GM23338 (cell line): Measurements from ENCODE around the gene EYA2. TPM values are rescaled to one million over a fixed set of nuclear protein-coding genes. Genes with fewer than 3 reads are reported as not detected.

Experiments
- ATAC-seq: fragments of 200-7000 bp; cut with Tn5 transposase; 3 replicates; pipeline ENCODE4 v1.9.1; 2020
- DNase-seq: peaks from one replicate; pipeline ENCODE4 v3.0.0-alpha.2; 2015; ENCODE audit warnings: low spot score
- H2AFZ ChIP-seq: fragments of 200-600 bp; sonication (generic); 2 replicates; pipeline ENCODE4 v1.8.0; 2016; ENCODE audit warnings: antibody characterized with exemption, mild to moderate bottlenecking, moderate library complexity
- H3F3A ChIP-seq: fragments of 200-600 bp; sonication (generic); replicated peaks from 2 replicates; pipeline ENCODE4 v1.8.0; 2017; ENCODE audit warnings: antibody characterized with exemption, mixed run types, low read depth
- H3K27ac ChIP-seq: fragments of 200-600 bp; sonication (generic); 2 replicates; pipeline ENCODE4 v1.6.1; 2016; ENCODE audit warnings: low read depth
- H3K27me3 ChIP-seq: fragments of 200-600 bp; sonication (generic); 2 replicates; pipeline ENCODE4 v1.8.0; 2016; ENCODE audit warnings: mild to moderate bottlenecking, mixed run types, moderate library complexity; ENCODE audit not compliant: insufficient read depth
- H3K36me3 ChIP-seq: fragments of 200-600 bp; sonication (generic); 2 replicates; pipeline ENCODE4 v1.8.0; 2016; ENCODE audit warnings: mild to moderate bottlenecking; ENCODE audit not compliant: insufficient read depth
- H3K4me1 ChIP-seq: fragments of 200-600 bp; sonication (generic); 2 replicates; pipeline ENCODE4 v1.8.0; 2016; ENCODE audit warnings: mild to moderate bottlenecking, moderate library complexity; ENCODE audit not compliant: insufficient read depth
- H3K4me2 ChIP-seq: fragments of 200-600 bp; sonication (generic); 2 replicates; pipeline ENCODE4 v1.7.1; 2017; ENCODE audit warnings: mixed run types
- H3K4me3 ChIP-seq: fragments of 200-600 bp; sonication (generic); 2 replicates; pipeline ENCODE4 v1.6.1; 2016; ENCODE audit warnings: mixed run types
- H3K79me2 ChIP-seq: fragments of 200-600 bp; sonication (generic); replicated peaks from 2 replicates; pipeline ENCODE4 v1.8.0; 2017; ENCODE audit warnings: mild to moderate bottlenecking; ENCODE audit not compliant: insufficient read depth
- H3K9me2 ChIP-seq: fragments of 200-600 bp; sonication (generic); 2 replicates; pipeline ENCODE4 v1.8.0; 2017; ENCODE audit not compliant: insufficient read depth
- H4K20me1 ChIP-seq: fragments of 200-600 bp; sonication (generic); replicated peaks from 2 replicates; pipeline ENCODE4 v1.8.0; 2017; ENCODE audit warnings: mild to moderate bottlenecking; ENCODE audit not compliant: insufficient read depth
- H3K27ac Mint-ChIP-seq: 2 replicates; pipeline ENCODE4 v1.8.0; 2020; ENCODE audit warnings: inconsistent platforms, mild to moderate bottlenecking, moderate library complexity, mixed read lengths
- H3K27me3 Mint-ChIP-seq: 3 replicates; pipeline ENCODE4 v1.8.0; 2022; ENCODE audit warnings: low read depth, mild to moderate bottlenecking, moderate library complexity, mixed read lengths, inconsistent platforms; ENCODE audit not compliant: insufficient read depth, poor library complexity
- H3K36me3 Mint-ChIP-seq: 3 replicates; pipeline ENCODE4 v1.8.0; 2021; ENCODE audit warnings: low read depth, mild to moderate bottlenecking, inconsistent platforms, moderate library complexity, mixed read lengths
- H3K4me1 Mint-ChIP-seq: 3 replicates; pipeline ENCODE4 v1.8.0; 2020; ENCODE audit warnings: mild to moderate bottlenecking, inconsistent platforms, mixed read lengths
- H3K4me3 Mint-ChIP-seq: 3 replicates; pipeline ENCODE4 v1.8.0; 2021; ENCODE audit warnings: moderate library complexity, mild to moderate bottlenecking, inconsistent platforms, mixed read lengths
- H3K9me3 Mint-ChIP-seq: 3 replicates; pipeline ENCODE4 v1.8.0; 2020; ENCODE audit warnings: moderate library complexity, mild to moderate bottlenecking, inconsistent platforms, mixed read lengths
- EZH2 ChIP-seq: fragments of 200-600 bp; sonication (generic); IDR thresholded peaks from one replicate; pipeline ENCODE4 v1.8.0; 2017; ENCODE audit warnings: antibody characterized with exemption, mild to moderate bottlenecking, low read depth; ENCODE audit not compliant: unreplicated experiment
- JUNB ChIP-seq: IDR thresholded peaks from one replicate; pipeline ENCODE4 v1.6.1; 2016; ENCODE audit warnings: antibody characterized with exemption; ENCODE audit not compliant: unreplicated experiment
- NANOG ChIP-seq: IDR thresholded peaks from 2 replicates; pipeline ENCODE4 v1.6.1; 2016; ENCODE audit warnings: antibody characterized with exemption, borderline replicate concordance
- ZNF114 ChIP-seq: fragments of 250-450 bp; sonication (Bioruptor Pico); IDR thresholded peaks from 2 replicates; pipeline ENCODE4 v1.5.0; 2020; ENCODE audit warnings: mild to moderate bottlenecking, moderate library complexity
- ZNF331 ChIP-seq: fragments of 250-450 bp; sonication (Bioruptor Pico); IDR thresholded peaks from 2 replicates; pipeline ENCODE4 v1.5.0; 2020; ENCODE audit warnings: low read depth, mild to moderate bottlenecking, moderate library complexity
- polyA plus RNA-seq: library from polyadenylated mRNA; unstranded; fragments of >200 nt; fragmentation: Nextera tagmentation; extraction: Ambion mirVana; gene quantifications from 2 replicates; pipeline ENCODE4 v1.2.1, GENCODE V29; 2016
- total RNA-seq: library from RNA; depleted of rRNA; stranded (reverse); fragments of >200 nt; shearing (Covaris generic); gene quantifications from 2 replicates; pipeline ENCODE4 v1.2.3, GENCODE V29; 2014
- TF ChIP-seq, protein P1 (sequence below): IDR thresholded peaks from 2 replicates; pipeline ENCODE4 v1.6.1; 2016; ENCODE audit warnings: antibody characterized with exemption
- TF ChIP-seq, protein P2 (sequence below), 2 experiments: fragments of 200-600 bp in 1 of 2; sonication (generic) in 1 of 2; conservative IDR thresholded peaks; 2 replicates each; pipeline versions ENCODE4 v1.5.1 to v1.6.1; 2016 to 2017; ENCODE audit warnings: antibody characterized with exemption in 2 of 2, low read depth in 2 of 2, mild to moderate bottlenecking in 2 of 2, moderate library complexity in 1 of 2
- TF ChIP-seq, protein P3 (sequence below): fragments of 250-450 bp; sonication (Bioruptor Pico); IDR thresholded peaks from 2 replicates; pipeline ENCODE4 v1.5.0; 2020; ENCODE audit warnings: mild to moderate bottlenecking, moderate library complexity
- TF ChIP-seq, protein P4 (sequence below): IDR thresholded peaks from one replicate; pipeline ENCODE4 v1.6.1; 2018; ENCODE audit warnings: antibody characterized with exemption; ENCODE audit not compliant: unreplicated experiment

Gene EYA2
- total and polyA plus RNA-seq, 2 experiments from 2014 or later, result 0.50 to 0.56 TPM

DNA sequence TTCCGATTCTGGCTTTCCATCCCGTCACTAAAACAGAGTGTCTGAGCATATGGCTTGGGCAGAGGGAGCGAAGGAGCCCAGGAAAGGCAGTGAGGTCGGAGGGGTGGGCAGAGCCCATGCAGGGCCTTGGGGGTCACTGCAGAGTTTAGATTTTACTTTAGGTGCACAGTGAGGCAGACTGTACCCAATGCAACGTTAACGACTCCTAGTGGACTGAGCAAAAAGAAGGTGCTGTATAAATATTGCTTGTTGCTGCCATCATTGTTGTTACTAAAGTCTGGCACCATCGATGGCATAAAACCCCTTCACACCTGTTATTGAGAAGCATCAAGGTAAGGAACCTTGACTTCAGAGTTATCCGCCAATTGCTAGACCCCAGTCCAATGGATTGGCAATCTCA, 119.0 kb downstream of the EYA2 start:
- H3K4me3 Mint-ChIP-seq, result no peak overlapping the region
- no peaks in the 10 kb centered on the region for H3K27me3 Mint-ChIP-seq
- no peaks in the 10 kb centered on the region for H3F3A ChIP-seq
- no peaks in the 10 kb centered on the region for H3K27me3 ChIP-seq
- ATAC-seq (no peak), DNase-seq (no peak)
- no peak overlapping the region for H3K27ac Mint-ChIP-seq
- H3K4me2 ChIP-seq, result no peak overlapping the region
- H3K79me2 ChIP-seq, result no peaks in the 10 kb centered on the region
- no peak overlapping the region for H3K27ac ChIP-seq
- no peaks in the 10 kb centered on the region for H3K4me1 ChIP-seq
- no peaks in the 10 kb centered on the region for H3K36me3 ChIP-seq
- no peaks in the 10 kb centered on the region for H3K9me3 Mint-ChIP-seq
- no peaks in the 10 kb centered on the region for H3K9me2 ChIP-seq
- H3K36me3 Mint-ChIP-seq, result no peaks in the 10 kb centered on the region
- TF ChIP-seq, protein P1, sequence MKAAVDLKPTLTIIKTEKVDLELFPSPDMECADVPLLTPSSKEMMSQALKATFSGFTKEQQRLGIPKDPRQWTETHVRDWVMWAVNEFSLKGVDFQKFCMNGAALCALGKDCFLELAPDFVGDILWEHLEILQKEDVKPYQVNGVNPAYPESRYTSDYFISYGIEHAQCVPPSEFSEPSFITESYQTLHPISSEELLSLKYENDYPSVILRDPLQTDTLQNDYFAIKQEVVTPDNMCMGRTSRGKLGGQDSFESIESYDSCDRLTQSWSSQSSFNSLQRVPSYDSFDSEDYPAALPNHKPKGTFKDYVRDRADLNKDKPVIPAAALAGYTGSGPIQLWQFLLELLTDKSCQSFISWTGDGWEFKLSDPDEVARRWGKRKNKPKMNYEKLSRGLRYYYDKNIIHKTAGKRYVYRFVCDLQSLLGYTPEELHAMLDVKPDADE, result no peak
- TF ChIP-seq, protein P2, sequence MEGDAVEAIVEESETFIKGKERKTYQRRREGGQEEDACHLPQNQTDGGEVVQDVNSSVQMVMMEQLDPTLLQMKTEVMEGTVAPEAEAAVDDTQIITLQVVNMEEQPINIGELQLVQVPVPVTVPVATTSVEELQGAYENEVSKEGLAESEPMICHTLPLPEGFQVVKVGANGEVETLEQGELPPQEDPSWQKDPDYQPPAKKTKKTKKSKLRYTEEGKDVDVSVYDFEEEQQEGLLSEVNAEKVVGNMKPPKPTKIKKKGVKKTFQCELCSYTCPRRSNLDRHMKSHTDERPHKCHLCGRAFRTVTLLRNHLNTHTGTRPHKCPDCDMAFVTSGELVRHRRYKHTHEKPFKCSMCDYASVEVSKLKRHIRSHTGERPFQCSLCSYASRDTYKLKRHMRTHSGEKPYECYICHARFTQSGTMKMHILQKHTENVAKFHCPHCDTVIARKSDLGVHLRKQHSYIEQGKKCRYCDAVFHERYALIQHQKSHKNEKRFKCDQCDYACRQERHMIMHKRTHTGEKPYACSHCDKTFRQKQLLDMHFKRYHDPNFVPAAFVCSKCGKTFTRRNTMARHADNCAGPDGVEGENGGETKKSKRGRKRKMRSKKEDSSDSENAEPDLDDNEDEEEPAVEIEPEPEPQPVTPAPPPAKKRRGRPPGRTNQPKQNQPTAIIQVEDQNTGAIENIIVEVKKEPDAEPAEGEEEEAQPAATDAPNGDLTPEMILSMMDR (conservative IDR thresholded peaks at IDR 0.05; ENCODE audit: low read depth in 2 of 2), result peak in 1 of 2 experiments; percentile 28; a peak in 2 of 4 replicates
- TF ChIP-seq JUNB, result no peak
- no peaks in the 10 kb centered on the region for H4K20me1 ChIP-seq
- H2AFZ ChIP-seq, result no peak overlapping the region
- H3K4me3 ChIP-seq, result no peak overlapping the region
- no peaks in the 10 kb centered on the region for H3K4me1 Mint-ChIP-seq

DNA sequence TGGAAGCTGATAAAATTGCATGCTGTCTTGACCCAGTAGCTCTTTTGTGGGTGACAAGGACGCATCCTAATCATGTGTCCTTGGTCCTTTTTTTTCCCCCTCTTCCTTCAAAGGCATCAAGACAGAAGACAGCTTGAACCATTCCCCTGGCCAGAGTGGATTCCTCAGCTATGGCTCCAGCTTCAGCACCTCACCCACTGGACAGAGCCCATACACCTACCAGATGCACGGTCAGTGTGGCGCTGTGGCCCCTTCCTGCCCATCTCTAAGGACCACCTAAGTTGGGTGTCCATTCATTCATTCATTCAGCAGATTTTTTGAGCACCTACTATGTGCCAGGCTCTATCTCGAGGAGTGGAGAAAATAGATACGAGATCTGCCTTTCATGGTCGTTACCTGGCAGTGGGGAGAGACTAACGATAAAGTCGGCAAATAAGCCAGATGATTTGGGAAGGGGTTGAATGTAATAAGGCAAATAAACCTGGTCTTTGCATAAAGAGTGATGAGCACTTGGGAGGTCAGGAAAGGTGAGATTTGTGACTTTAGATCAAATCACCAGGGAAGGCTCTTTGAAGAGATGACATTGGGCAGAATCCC, 121.5 kb downstream of the EYA2 start:
- no peak for DNase-seq

More for the DNA sequence above, 121.5 kb downstream of the EYA2 start:
- Mint-ChIP-seq H3K27ac (no peak overlapping the region), H3K4me3 (no peak overlapping the region), H3K4me1 (peaks cover 6% of the 10 kb centered on the region), H3K36me3 (no peaks in the 10 kb centered on the region), H3K27me3 (no peaks in the 10 kb centered on the region), H3K9me3 (no peaks in the 10 kb centered on the region)
- H3K4me2 ChIP-seq, result no peak overlapping the region
- TF ChIP-seq ZNF331 (no peak), NANOG (no peak), EZH2 (no peak), ZNF114 (CRISPR knock-in tag) (no peak)
- TF ChIP-seq, protein P3, sequence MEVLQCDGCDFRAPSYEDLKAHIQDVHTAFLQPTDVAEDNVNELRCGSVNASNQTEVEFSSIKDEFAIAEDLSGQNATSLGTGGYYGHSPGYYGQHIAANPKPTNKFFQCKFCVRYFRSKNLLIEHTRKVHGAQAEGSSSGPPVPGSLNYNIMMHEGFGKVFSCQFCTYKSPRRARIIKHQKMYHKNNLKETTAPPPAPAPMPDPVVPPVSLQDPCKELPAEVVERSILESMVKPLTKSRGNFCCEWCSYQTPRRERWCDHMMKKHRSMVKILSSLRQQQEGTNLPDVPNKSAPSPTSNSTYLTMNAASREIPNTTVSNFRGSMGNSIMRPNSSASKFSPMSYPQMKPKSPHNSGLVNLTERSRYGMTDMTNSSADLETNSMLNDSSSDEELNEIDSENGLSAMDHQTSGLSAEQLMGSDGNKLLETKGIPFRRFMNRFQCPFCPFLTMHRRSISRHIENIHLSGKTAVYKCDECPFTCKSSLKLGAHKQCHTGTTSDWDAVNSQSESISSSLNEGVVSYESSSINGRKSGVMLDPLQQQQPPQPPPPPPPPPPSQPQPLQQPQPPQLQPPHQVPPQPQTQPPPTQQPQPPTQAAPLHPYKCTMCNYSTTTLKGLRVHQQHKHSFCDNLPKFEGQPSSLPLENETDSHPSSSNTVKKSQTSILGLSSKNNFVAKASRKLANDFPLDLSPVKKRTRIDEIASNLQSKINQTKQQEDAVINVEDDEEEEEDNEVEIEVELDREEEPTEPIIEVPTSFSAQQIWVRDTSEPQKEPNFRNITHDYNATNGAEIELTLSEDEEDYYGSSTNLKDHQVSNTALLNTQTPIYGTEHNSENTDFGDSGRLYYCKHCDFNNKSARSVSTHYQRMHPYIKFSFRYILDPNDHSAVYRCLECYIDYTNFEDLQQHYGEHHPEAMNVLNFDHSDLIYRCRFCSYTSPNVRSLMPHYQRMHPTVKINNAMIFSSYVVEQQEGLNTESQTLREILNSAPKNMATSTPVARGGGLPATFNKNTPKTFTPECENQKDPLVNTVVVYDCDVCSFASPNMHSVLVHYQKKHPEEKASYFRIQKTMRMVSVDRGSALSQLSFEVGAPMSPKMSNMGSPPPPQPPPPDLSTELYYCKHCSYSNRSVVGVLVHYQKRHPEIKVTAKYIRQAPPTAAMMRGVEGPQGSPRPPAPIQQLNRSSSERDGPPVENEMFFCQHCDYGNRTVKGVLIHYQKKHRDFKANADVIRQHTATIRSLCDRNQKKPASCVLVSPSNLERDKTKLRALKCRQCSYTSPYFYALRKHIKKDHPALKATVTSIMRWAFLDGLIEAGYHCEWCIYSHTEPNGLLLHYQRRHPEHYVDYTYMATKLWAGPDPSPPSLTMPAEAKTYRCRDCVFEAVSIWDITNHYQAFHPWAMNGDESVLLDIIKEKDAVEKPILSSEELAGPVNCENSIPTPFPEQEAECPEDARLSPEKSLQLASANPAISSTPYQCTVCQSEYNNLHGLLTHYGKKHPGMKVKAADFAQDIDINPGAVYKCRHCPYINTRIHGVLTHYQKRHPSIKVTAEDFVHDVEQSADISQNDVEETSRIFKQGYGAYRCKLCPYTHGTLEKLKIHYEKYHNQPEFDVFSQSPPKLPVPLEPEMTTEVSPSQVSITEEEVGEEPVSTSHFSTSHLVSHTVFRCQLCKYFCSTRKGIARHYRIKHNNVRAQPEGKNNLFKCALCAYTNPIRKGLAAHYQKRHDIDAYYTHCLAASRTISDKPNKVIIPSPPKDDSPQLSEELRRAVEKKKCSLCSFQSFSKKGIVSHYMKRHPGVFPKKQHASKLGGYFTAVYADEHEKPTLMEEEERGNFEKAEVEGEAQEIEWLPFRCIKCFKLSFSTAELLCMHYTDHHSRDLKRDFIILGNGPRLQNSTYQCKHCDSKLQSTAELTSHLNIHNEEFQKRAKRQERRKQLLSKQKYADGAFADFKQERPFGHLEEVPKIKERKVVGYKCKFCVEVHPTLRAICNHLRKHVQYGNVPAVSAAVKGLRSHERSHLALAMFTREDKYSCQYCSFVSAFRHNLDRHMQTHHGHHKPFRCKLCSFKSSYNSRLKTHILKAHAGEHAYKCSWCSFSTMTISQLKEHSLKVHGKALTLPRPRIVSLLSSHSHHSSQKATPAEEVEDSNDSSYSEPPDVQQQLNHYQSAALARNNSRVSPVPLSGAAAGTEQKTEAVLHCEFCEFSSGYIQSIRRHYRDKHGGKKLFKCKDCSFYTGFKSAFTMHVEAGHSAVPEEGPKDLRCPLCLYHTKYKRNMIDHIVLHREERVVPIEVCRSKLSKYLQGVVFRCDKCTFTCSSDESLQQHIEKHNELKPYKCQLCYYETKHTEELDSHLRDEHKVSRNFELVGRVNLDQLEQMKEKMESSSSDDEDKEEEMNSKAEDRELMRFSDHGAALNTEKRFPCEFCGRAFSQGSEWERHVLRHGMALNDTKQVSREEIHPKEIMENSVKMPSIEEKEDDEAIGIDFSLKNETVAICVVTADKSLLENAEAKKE (CRISPR knock-in tag), result no peak
- TF ChIP-seq, protein P4, sequence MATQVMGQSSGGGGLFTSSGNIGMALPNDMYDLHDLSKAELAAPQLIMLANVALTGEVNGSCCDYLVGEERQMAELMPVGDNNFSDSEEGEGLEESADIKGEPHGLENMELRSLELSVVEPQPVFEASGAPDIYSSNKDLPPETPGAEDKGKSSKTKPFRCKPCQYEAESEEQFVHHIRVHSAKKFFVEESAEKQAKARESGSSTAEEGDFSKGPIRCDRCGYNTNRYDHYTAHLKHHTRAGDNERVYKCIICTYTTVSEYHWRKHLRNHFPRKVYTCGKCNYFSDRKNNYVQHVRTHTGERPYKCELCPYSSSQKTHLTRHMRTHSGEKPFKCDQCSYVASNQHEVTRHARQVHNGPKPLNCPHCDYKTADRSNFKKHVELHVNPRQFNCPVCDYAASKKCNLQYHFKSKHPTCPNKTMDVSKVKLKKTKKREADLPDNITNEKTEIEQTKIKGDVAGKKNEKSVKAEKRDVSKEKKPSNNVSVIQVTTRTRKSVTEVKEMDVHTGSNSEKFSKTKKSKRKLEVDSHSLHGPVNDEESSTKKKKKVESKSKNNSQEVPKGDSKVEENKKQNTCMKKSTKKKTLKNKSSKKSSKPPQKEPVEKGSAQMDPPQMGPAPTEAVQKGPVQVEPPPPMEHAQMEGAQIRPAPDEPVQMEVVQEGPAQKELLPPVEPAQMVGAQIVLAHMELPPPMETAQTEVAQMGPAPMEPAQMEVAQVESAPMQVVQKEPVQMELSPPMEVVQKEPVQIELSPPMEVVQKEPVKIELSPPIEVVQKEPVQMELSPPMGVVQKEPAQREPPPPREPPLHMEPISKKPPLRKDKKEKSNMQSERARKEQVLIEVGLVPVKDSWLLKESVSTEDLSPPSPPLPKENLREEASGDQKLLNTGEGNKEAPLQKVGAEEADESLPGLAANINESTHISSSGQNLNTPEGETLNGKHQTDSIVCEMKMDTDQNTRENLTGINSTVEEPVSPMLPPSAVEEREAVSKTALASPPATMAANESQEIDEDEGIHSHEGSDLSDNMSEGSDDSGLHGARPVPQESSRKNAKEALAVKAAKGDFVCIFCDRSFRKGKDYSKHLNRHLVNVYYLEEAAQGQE, result peak; percentile 76
- no peaks in the 10 kb centered on the region for H3K36me3 ChIP-seq
- no peaks in the 10 kb centered on the region for H3F3A ChIP-seq
- no peak overlapping the region for H3K4me3 ChIP-seq
- H3K4me1 ChIP-seq, result 0 out of 2 replicates have a peak, but pooled peaks cover 5% of the 10 kb centered on the region
- no peak overlapping the region for H2AFZ ChIP-seq
- no peaks in the 10 kb centered on the region for H3K9me2 ChIP-seq
- no peaks in the 10 kb centered on the region for H4K20me1 ChIP-seq
- peak; percentile 38; the same call in 2 of the 3 replicates for ATAC-seq
- H3K27ac ChIP-seq, result no peak overlapping the region
- H3K79me2 ChIP-seq, result no peaks in the 10 kb centered on the region
- no peaks in the 10 kb centered on the region for H3K27me3 ChIP-seq
